HepG2 (cell line): ENCODE measurements around the gene CCDC33. TPM values are rescaled to one million over a fixed set of nuclear protein-coding genes. Genes with fewer than 3 reads are reported as not detected.

Experiments used
- ATAC-seq: fragments of 200-7000 bp; cut with Tn5 transposase; 3 replicates; pipeline ENCODE4 v1.9.1; 2020; ENCODE audit warnings: mild to moderate bottlenecking, moderate library complexity
- BruUV-seq: library from RNA; stranded (reverse); fragments of 400-500 nt; replicated peaks from 2 replicates; lab custom pipeline; 2021; lab: Mats Ljungman, UMichigan
- CTCF ChIA-PET: fragments of 300-600 bp; formaldehyde crosslinking; extraction: SDS; loops from one replicate; lab custom pipeline; 2021; ENCODE audit warnings: low total read pairs, inconsistent platforms, low intra/inter-chr PET ratio; lab: Yijun Ruan, JAX
- POLR2A ChIA-PET: fragments of 350-600 bp; sonication (Branson Sonifier 250); formaldehyde crosslinking; loops from one replicate; lab custom pipeline; 2020; ENCODE audit warnings: antibody characterized with exemption, inconsistent platforms; lab: Yijun Ruan, JAX
- DNase-seq: peaks from one replicate; pipeline ENCODE4 v3.0.0-alpha.2; 2015; ENCODE audit warnings: low spot score
- FAIRE-seq: peaks from 3 replicates; lab custom pipeline; 2011; peaks lifted over from hg19 to GRCh38; lab: Jason Lieb, UNC
- H2AFZ ChIP-seq: one replicate; pipeline ENCODE4 v1.6.1; 2011; ENCODE audit warnings: low read length, inconsistent platforms
- H3K27ac ChIP-seq: fragments of 300-600 bp; 3 replicates; pipeline ENCODE4 v1.8.0; 2011; ENCODE audit warnings: mixed run types, mild to moderate bottlenecking, mixed read lengths, low read length, inconsistent platforms; ENCODE audit not compliant: insufficient read depth; ENCODE audit errors: extremely low read length
- H3K27me3 ChIP-seq, 2 experiments: fragments of 200-600 bp in 1 of 2; 2 replicates in 1 of 2; 3 replicates in 1 of 2; pipeline versions ENCODE4 v1.6.0 to v1.8.0; 2011; ENCODE audit warnings: low read length in 2 of 2, mild to moderate bottlenecking in 2 of 2, moderate library complexity in 2 of 2, inconsistent platforms in 1 of 2; ENCODE audit not compliant: insufficient read depth in 2 of 2, control insufficient read depth in 1 of 2
- H3K36me3 ChIP-seq, 2 experiments: fragments of 200-600 bp in 1 of 2; replicated peaks in 1 of 2; 2 replicates in 1 of 2; 3 replicates in 1 of 2; pipeline versions ENCODE4 v1.5.1 to v1.8.0; 2011; ENCODE audit warnings: low read length in 2 of 2, inconsistent platforms in 1 of 2; ENCODE audit not compliant: insufficient read depth in 2 of 2, control insufficient read depth in 1 of 2
- H3K4me1 ChIP-seq: 2 replicates; pipeline ENCODE4 v1.5.1; 2012; ENCODE audit warnings: low read length, inconsistent platforms; ENCODE audit not compliant: insufficient read depth
- H3K4me2 ChIP-seq: 2 replicates; pipeline ENCODE4 v1.6.0; 2011; ENCODE audit warnings: low read depth, low read length, inconsistent platforms
- H3K4me3 ChIP-seq, 3 experiments: fragments of 200-600 bp in 1 of 3; sonication (generic), shearing (Covaris generic) in 1 of 3; replicated peaks in 1 of 3; 2 replicates each; pipeline ENCODE4 v1.5.1; 2011 to 2016; ENCODE audit warnings: low read length in 3 of 3, inconsistent platforms in 2 of 3, low read depth in 2 of 3, mild to moderate bottlenecking in 2 of 3, control low read depth in 1 of 3, mixed read lengths in 1 of 3; ENCODE audit not compliant: insufficient read depth in 1 of 3
- H3K79me2 ChIP-seq: one replicate; pipeline ENCODE4 v1.6.1; 2011; ENCODE audit warnings: low read length, inconsistent platforms; ENCODE audit not compliant: insufficient read depth
- H3K9ac ChIP-seq: 2 replicates; pipeline ENCODE4 v1.6.0; 2011; ENCODE audit warnings: mild to moderate bottlenecking, low read depth, low read length, inconsistent platforms; ENCODE audit not compliant: insufficient read depth
- H3K9me3 ChIP-seq: 2 replicates; pipeline ENCODE4 v1.5.1; 2012; ENCODE audit warnings: mild to moderate bottlenecking, low read length
- H4K20me1 ChIP-seq: 2 replicates; pipeline ENCODE4 v1.6.0; 2011; ENCODE audit warnings: inconsistent platforms, mild to moderate bottlenecking, low read length, moderate library complexity; ENCODE audit not compliant: insufficient read depth
- AHR ChIP-seq: IDR thresholded peaks from 2 replicates; pipeline ENCODE4 v1.6.1; 2018; ENCODE audit warnings: missing genetic modification reagents, missing compliant biosample characterization
- CBX1 ChIP-seq: IDR thresholded peaks from one replicate; pipeline ENCODE4 v1.6.1; 2016; ENCODE audit warnings: antibody characterized with exemption, low read depth
- GABPA ChIP-seq, 2 experiments: IDR thresholded peaks; 2 replicates each; pipeline ENCODE4 v1.6.1; 2011 to 2016; ENCODE audit warnings: low read depth in 2 of 2, low read length in 1 of 2, missing biosample characterization in 1 of 2, missing genetic modification characterization in 1 of 2
- HNF1A ChIP-seq, 2 experiments: sonication (generic) in 1 of 2; formaldehyde crosslinking in 1 of 2; IDR thresholded peaks; 2 replicates each; pipeline versions ENCODE4 v1.4.0 to v1.6.1; 2016 to 2020; ENCODE audit warnings: borderline replicate concordance in 1 of 2, low read depth in 1 of 2, mild to moderate bottlenecking in 1 of 2, missing genetic modification reagents in 1 of 2
- MATR3 ChIP-seq: sonication (generic); formaldehyde crosslinking; IDR thresholded peaks from 2 replicates; pipeline ENCODE4 v1.4.0; 2020; ENCODE audit warnings: missing genetic modification reagents
- MLX ChIP-seq: IDR thresholded peaks from 2 replicates; pipeline ENCODE4 v1.6.1; 2016
- RELA ChIP-seq: sonication (generic); formaldehyde crosslinking; IDR thresholded peaks from 2 replicates; pipeline ENCODE4 v1.4.0; 2020; ENCODE audit warnings: missing genetic modification reagents
- RORA ChIP-seq: sonication (generic); formaldehyde crosslinking; IDR thresholded peaks from 2 replicates; pipeline ENCODE4 v1.5.0; 2020; ENCODE audit warnings: mild to moderate bottlenecking, missing genetic modification reagents, moderate library complexity
- TCF7 ChIP-seq: sonication (generic); IDR thresholded peaks from 2 replicates; pipeline ENCODE4 v1.6.1; 2016; ENCODE audit warnings: antibody characterized with exemption, low read depth
- TEF ChIP-seq: sonication (generic); formaldehyde crosslinking; IDR thresholded peaks from 2 replicates; pipeline ENCODE4 v1.5.0; 2020; ENCODE audit warnings: missing genetic modification reagents
- YEATS4 ChIP-seq: sonication (generic); formaldehyde crosslinking; IDR thresholded peaks from 2 replicates; pipeline ENCODE4 v1.4.0; 2020; ENCODE audit warnings: missing genetic modification reagents, borderline replicate concordance
- ZNF326 ChIP-seq: sonication (generic); formaldehyde crosslinking; IDR thresholded peaks from 2 replicates; pipeline ENCODE4 v1.4.0; 2020; ENCODE audit warnings: missing genetic modification reagents, borderline replicate concordance
- ZNF333 ChIP-seq: sonication (generic); formaldehyde crosslinking; IDR thresholded peaks from 2 replicates; pipeline ENCODE4 v1.4.0; 2020; ENCODE audit warnings: mild to moderate bottlenecking, missing genetic modification reagents, borderline replicate concordance
- ZNF484 ChIP-seq: sonication (generic); formaldehyde crosslinking; IDR thresholded peaks from 2 replicates; pipeline ENCODE4 v1.5.1; 2020; ENCODE audit warnings: mild to moderate bottlenecking, low read depth, missing genetic modification reagents, borderline replicate concordance
- ZNF547 ChIP-seq: sonication (generic); formaldehyde crosslinking; IDR thresholded peaks from 2 replicates; pipeline ENCODE4 v1.5.1; 2020; ENCODE audit warnings: mild to moderate bottlenecking, missing genetic modification reagents
- ZNF597 ChIP-seq: sonication (generic); formaldehyde crosslinking; IDR thresholded peaks from 2 replicates; pipeline ENCODE4 v1.5.0; 2020; ENCODE audit warnings: missing genetic modification reagents
- ZNF605 ChIP-seq: sonication (generic); formaldehyde crosslinking; IDR thresholded peaks from 2 replicates; pipeline ENCODE4 v1.8.0; 2022; ENCODE audit warnings: mild to moderate bottlenecking, missing genetic modification reagents
- ZNF747 ChIP-seq: sonication (generic); formaldehyde crosslinking; IDR thresholded peaks from 2 replicates; pipeline ENCODE4 v1.8.1; 2023; ENCODE audit warnings: missing genetic modification reagents, mild to moderate bottlenecking, borderline replicate concordance
- WGBS: methylation state at CpG from one replicate; pipeline ENCODE4 v1.1.6; 2017; ENCODE audit warnings: low lambda C conversion rate; 5-methylcytosine and 5-hydroxymethylcytosine counted together
- in situ Hi-C: cut with HindIII; loops from 2 replicates; pipeline ENCODE4 v1.10.0; 2017; ENCODE audit warnings: low pct_unique_long_range_greater_than_20kb; ENCODE audit not compliant: extremely low pct_ligation_motif_present
- intact Hi-C: fragments of 100-400 bp; cut with micrococcal nuclease; formaldehyde crosslinking; loops from one replicate; pipeline ENCODE4 v1.10.0; 2022; ENCODE audit not compliant: unreplicated experiment
- polyA plus RNA-seq, 8 experiments: library from polyadenylated mRNA; depleted of rRNA in 3 of 8; stranded (reverse) in 7 of 8; unstranded in 1 of 8; fragments of >200 nt; fragmentation: Illumina TruSeq in 4 of 8; extraction: Trizol in 4 of 8; gene quantifications; 2 replicates each; pipeline versions ENCODE4 v1.2.1 to v1.2.3, GENCODE V29; 2011 to 2016; ENCODE audit warnings: low read depth in 4 of 8, missing spikeins in 1 of 8, mixed read lengths in 1 of 8; ENCODE audit not compliant: insufficient read depth in 1 of 8
- total RNA-seq, 5 experiments: library from RNA; depleted of rRNA; stranded (reverse); fragments of >200 nt; fragmentation: Illumina TruSeq; extraction: Trizol; gene quantifications; 2 replicates each; pipeline ENCODE4 v1.2.3, GENCODE V29; 2016; ENCODE audit warnings: low read depth in 1 of 5

Gene CCDC33
- total and polyA plus RNA-seq, 2 of the 13 experiments (the other 11 are each of a cell fraction or from before 2014, with no cell fraction given), result 0.30 TPM; not detected in 1

GRCh38 chr15:74208901-74209559 lies 27.1 kb upstream of the CCDC33 start:
- intact Hi-C loops (no loop called here), in situ Hi-C loops (no loop called here)
- peaks cover 55% of the 10 kb centered on the region for H3K4me1 ChIP-seq
- FAIRE-seq (no peak), ATAC-seq (peak; percentile 44), DNase-seq (peak; percentile 60)
- peak overlapping the region; percentile 29; the same call in 1 of the 2 replicates for H3K9ac ChIP-seq
- no peaks in the 10 kb centered on the region for H3K36me3 ChIP-seq
- H3K4me2 ChIP-seq, result peak overlapping the region; percentile 70
- 0 out of 2 replicates have a peak, but pooled peaks cover 3% of the 10 kb centered on the region for H4K20me1 ChIP-seq
- BruUV-seq, result no TSS peak
- no peak overlapping the region for H3K27ac ChIP-seq
- H3K27me3 ChIP-seq, result peaks cover 8 to 37% of the 10 kb centered on the region in 2 experiments
- 3% methylated on average over 7 of the region's 11 CpGs for WGBS
- POLR2A ChIA-PET, result no interaction called here
- H3K9me3 ChIP-seq, result no peaks in the 10 kb centered on the region
- H3K4me3 ChIP-seq, result peak overlapping the region; percentile 8 to 46 (median 12); a peak in 4 of 6 replicates
- CTCF ChIA-PET, result no interaction called here
- no peak overlapping the region for H2AFZ ChIP-seq
- no peaks in the 10 kb centered on the region for H3K79me2 ChIP-seq
- no peak for TF ChIP-seq ZNF547 (CRISPR knock-in tag)
- TF ChIP-seq ZNF326 (CRISPR knock-in tag), result no peak
- no peak for TF ChIP-seq YEATS4 (CRISPR knock-in tag)
- no peak for TF ChIP-seq RELA (CRISPR knock-in tag)
- no peak for TF ChIP-seq CBX1
- TF ChIP-seq RORA, result no peak
- no peak for TF ChIP-seq ZNF747 (CRISPR knock-in tag)
- no peak for TF ChIP-seq MATR3 (CRISPR knock-in tag)
- peak; percentile 19; the same call in 1 of the 2 replicates for TF ChIP-seq TCF7
- no peak for TF ChIP-seq ZNF333 (CRISPR knock-in tag)
- no peak for TF ChIP-seq AHR (CRISPR knock-in tag)
- no peak for TF ChIP-seq MLX (CRISPR knock-in tag)
- no peak for TF ChIP-seq ZNF605 (CRISPR knock-in tag)
- TF ChIP-seq GABPA (IDR thresholded peaks at IDR 0.05; ENCODE audit: low read depth, low read length), result no peak
- no peak for TF ChIP-seq GABPA (CRISPR knock-in tag; IDR thresholded peaks at IDR 0.05; ENCODE audit: low read depth)
- TF ChIP-seq TEF (CRISPR knock-in tag), result no peak
- no peak for TF ChIP-seq ZNF484 (CRISPR knock-in tag)
- no peak for TF ChIP-seq ZNF597 (CRISPR knock-in tag)
- TF ChIP-seq HNF1A (IDR thresholded peaks at IDR 0.05; ENCODE audit: low read depth), result no peak
- TF ChIP-seq HNF1A (CRISPR knock-in tag; IDR thresholded peaks at IDR 0.05; ENCODE audit: borderline replicate concordance), result no peak
